ENCODE results near the gene UBXN4.

Gene UBXN4

DNA sequence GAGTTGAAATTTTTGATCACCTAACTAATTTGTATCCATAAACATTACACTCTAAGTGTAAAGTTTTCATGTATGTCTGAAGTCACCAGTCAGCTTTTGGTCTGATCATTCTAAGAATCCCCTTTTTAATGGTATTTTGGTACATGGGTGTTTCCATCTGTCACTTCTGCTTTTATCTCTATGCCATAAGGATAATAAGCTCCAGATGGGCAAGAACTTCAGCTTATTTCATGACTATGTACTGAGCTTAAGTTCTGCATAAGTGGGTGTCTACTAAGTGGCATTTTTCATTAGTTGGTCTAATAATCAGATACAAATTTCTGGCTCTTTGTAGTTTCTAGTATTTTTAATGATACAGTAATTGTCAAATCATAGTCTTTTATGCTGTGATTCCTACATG, 20.4 kb downstream of the UBXN4 start:
- no peak overlapping the region for H3K4me3 ChIP-seq (replicated peaks in 1 of 2; ENCODE audit: low read depth in 2 of 2, low read length in 2 of 2)
- TF ChIP-seq, protein P1, sequence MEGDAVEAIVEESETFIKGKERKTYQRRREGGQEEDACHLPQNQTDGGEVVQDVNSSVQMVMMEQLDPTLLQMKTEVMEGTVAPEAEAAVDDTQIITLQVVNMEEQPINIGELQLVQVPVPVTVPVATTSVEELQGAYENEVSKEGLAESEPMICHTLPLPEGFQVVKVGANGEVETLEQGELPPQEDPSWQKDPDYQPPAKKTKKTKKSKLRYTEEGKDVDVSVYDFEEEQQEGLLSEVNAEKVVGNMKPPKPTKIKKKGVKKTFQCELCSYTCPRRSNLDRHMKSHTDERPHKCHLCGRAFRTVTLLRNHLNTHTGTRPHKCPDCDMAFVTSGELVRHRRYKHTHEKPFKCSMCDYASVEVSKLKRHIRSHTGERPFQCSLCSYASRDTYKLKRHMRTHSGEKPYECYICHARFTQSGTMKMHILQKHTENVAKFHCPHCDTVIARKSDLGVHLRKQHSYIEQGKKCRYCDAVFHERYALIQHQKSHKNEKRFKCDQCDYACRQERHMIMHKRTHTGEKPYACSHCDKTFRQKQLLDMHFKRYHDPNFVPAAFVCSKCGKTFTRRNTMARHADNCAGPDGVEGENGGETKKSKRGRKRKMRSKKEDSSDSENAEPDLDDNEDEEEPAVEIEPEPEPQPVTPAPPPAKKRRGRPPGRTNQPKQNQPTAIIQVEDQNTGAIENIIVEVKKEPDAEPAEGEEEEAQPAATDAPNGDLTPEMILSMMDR (IDR thresholded peaks at IDR 0.05; ENCODE audit: low read depth, low read length): no peak

DNA sequence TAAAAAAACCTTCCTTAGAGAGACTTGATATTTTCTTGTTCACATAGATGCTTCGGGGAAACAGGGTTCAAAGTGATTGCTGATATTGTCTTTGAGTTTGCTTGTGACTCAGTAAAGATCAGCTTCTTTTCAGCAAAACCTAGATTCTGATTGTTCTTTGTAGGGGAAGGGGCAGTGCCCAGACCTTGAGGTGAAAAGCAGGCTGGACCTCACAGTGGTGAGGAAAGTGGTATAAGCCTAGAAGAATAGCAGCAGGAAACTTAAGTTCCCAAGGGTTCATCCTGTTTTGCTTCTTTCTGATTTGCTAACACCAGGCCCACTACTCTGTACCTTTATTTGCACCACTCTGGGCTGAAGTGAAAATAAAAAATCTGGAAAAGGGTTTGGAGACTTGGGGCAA, 20.9 kb downstream of the UBXN4 start:
- no peak for DNase-seq (ENCODE audit: low read depth in 2 of 2)
- no peak overlapping the region for H3K4me3 ChIP-seq (replicated peaks in 1 of 2; ENCODE audit: low read depth in 2 of 2, low read length in 2 of 2)
- TF ChIP-seq, protein P1 (IDR thresholded peaks at IDR 0.05; ENCODE audit: low read depth, low read length): no peak

More for the DNA sequence above, 20.4 kb downstream of the UBXN4 start:
- DNase-seq (ENCODE audit: low read depth in 2 of 2): no peak

DNA sequence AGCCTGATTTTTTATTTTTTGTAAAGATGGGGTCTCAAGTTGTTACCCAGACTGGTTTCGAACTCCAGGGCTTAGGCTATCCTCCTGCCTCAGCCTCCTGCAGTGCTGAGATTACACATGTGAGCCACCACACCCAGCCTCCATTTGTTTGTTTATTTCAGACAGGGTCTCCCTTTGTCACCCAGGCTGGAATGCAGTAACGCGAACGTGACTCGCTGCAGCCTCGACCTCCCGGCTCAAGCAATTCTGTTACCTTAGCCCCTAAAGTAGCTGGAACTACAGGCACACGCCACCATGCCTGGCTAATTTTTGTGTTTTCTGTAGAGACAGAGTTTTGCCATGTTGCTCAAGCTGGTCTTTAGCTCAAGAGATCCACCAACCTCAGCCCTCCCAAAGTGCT, 27.2 kb downstream of the UBXN4 start:
- H3K4me3 ChIP-seq (replicated peaks in 1 of 2; ENCODE audit: low read depth in 2 of 2, low read length in 2 of 2): no peak overlapping the region
- DNase-seq (ENCODE audit: low read depth in 2 of 2): no peak
- TF ChIP-seq, protein P1 (IDR thresholded peaks at IDR 0.05; ENCODE audit: low read depth, low read length): no peak

DNA sequence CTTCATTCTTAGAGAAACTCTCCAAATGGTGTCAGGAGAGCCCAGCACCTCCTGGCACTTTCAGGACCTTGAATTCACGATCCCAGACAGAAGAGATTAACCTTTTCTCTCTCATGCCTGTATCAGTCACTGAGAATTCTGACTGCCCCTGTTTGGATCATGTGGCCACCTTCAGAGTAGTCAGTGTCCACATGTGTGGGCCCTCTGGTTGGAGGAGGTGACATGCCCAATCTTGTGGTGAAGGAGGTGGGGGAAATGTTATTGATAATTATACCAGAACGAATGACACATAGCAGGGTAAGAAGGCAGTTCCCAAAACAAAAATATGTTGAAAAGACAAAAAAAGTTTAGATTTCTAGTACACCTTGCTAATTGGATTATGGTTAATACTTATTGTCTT, 31.7 kb downstream of the UBXN4 start:
- DNase-seq (ENCODE audit: low read depth in 2 of 2): no peak
- TF ChIP-seq, protein P1 (IDR thresholded peaks at IDR 0.05; ENCODE audit: low read depth, low read length): no peak
- H3K4me3 ChIP-seq (replicated peaks in 1 of 2; ENCODE audit: low read depth in 2 of 2, low read length in 2 of 2): no peak overlapping the region

- no peak overlapping the region for H3K4me3 ChIP-seq (replicated peaks in 1 of 2; ENCODE audit: low read depth in 2 of 2, low read length in 2 of 2)
- TF ChIP-seq, protein P1 (IDR thresholded peaks at IDR 0.05; ENCODE audit: low read depth, low read length): no peak
- DNase-seq (ENCODE audit: low read depth in 2 of 2): peak; percentile 26 to 54
Measured at GRCh38 chr2:135773917-135774316, 32.3 kb downstream of the UBXN4 start.

GRCh38 chr2:135775420-135775819, 33.8 kb downstream of the UBXN4 start:
- TF ChIP-seq, protein P1 (IDR thresholded peaks at IDR 0.05; ENCODE audit: low read depth, low read length): no peak
- DNase-seq (ENCODE audit: low read depth in 2 of 2): peak in 1 of 2 donors; percentile 76
- no peak overlapping the region for H3K4me3 ChIP-seq (replicated peaks in 1 of 2; ENCODE audit: low read depth in 2 of 2, low read length in 2 of 2)

- no peak for DNase-seq (ENCODE audit: low read depth in 2 of 2)
- TF ChIP-seq, protein P1 (IDR thresholded peaks at IDR 0.05; ENCODE audit: low read depth, low read length): no peak
- H3K4me3 ChIP-seq (replicated peaks in 1 of 2; ENCODE audit: low read depth in 2 of 2, low read length in 2 of 2): no peak overlapping the region
Measured at GRCh38 chr2:135776367-135776766, 34.7 kb downstream of the UBXN4 start.
